HG03196 (cell line): ENCODE measurements around the gene TGOLN2.

Experiments
- ATAC-seq: cut with Tn5 transposase; IDR thresholded peaks from one replicate; pipeline ENCODE4 v1.9.1; 2021; ENCODE audit not compliant: unreplicated experiment

TGOLN2 gene

GRCh38 chr2:85309699-85310321 is 18.0 kb downstream of the TGOLN2 start:
- ATAC-seq, result no peak

- ATAC-seq, result no peak
These were observed 18.8 kb downstream of the TGOLN2 start for GRCh38 chr2:85308896-85309555.

- no peak for ATAC-seq
These were observed 19.6 kb downstream of the TGOLN2 start for GRCh38 chr2:85308201-85308600.

- no peak for ATAC-seq
These were observed 20.3 kb downstream of the TGOLN2 start for GRCh38 chr2:85307527-85307897.

GRCh38 chr2:85303780-85304531 is 23.8 kb downstream of the TGOLN2 start:
- ATAC-seq, result no peak

- ATAC-seq, result no peak
These were observed 25.7 kb downstream of the TGOLN2 start for GRCh38 chr2:85302121-85302520.

- ATAC-seq, result no peak
These were observed 36.3 kb downstream of the TGOLN2 start for GRCh38 chr2:85291425-85292023.

- no peak for ATAC-seq
These were observed 39.5 kb downstream of the TGOLN2 start for GRCh38 chr2:85288244-85288725.

- no peak for ATAC-seq
These were observed 40.1 kb downstream of the TGOLN2 start for GRCh38 chr2:85287721-85288120.

- ATAC-seq, result no peak
These were observed 40.9 kb downstream of the TGOLN2 start for GRCh38 chr2:85286918-85287317.

GRCh38 chr2:85283641-85284040 is 44.1 kb downstream of the TGOLN2 start:
- no peak for ATAC-seq

- ATAC-seq, result no peak
These were observed 44.9 kb downstream of the TGOLN2 start for GRCh38 chr2:85282914-85283313.

GRCh38 chr2:85281553-85281952 is 46.2 kb downstream of the TGOLN2 start:
- no peak for ATAC-seq

- no peak for ATAC-seq
These were observed 49.4 kb downstream of the TGOLN2 start for GRCh38 chr2:85278361-85278760.

GRCh38 chr2:85277416-85278158 is 50.2 kb downstream of the TGOLN2 start:
- ATAC-seq, result no peak

- no peak for ATAC-seq
These were observed 51.1 kb downstream of the TGOLN2 start for GRCh38 chr2:85276571-85277118.

GRCh38 chr2:85275984-85276540 is 51.7 kb downstream of the TGOLN2 start:
- ATAC-seq, result no peak

GRCh38 chr2:85273738-85274731 is 53.8 kb downstream of the TGOLN2 start:
- ATAC-seq, result no peak

- ATAC-seq, result no peak
These were observed 55.4 kb downstream of the TGOLN2 start for GRCh38 chr2:85272357-85272756.
